Esophagus squamous epithelium (tissue), 5 donors: ENCODE measurements around the gene MBNL1. TPM values are rescaled to one million over a fixed set of nuclear protein-coding genes. Genes with fewer than 3 reads are reported as not detected.

Experiments used
- DNase-seq: peaks from one replicate; lab custom pipeline; 2025; lab: John Stamatoyannopoulos, UW
- H3K27ac ChIP-seq, 4 donors: fragments of 200-600 bp; sonication (generic); one replicate each; pipeline ENCODE4 v1.5.1; 2016 to 2019; ENCODE audit warnings: mild to moderate bottlenecking in 1 of 4
- H3K27me3 ChIP-seq, 4 donors: fragments of 200-600 bp; sonication (generic); 1 replicate in 3 of 4; 2 replicates in 1 of 4; pipeline versions ENCODE4 v1.5.1 to v1.6.0; 2017 to 2021; ENCODE audit warnings: antibody characterized with exemption in 1 of 4
- H3K36me3 ChIP-seq, 3 donors: fragments of 200-600 bp; sonication (generic); one replicate each; pipeline ENCODE4 v1.5.1; 2016 to 2019
- H3K4me1 ChIP-seq, 3 donors: fragments of 200-600 bp; sonication (generic); one replicate each; pipeline ENCODE4 v1.5.1; 2017 to 2019
- H3K4me3 ChIP-seq, 4 donors: fragments of 200-600 bp; sonication (generic); 1 replicate in 3 of 4; 2 replicates in 1 of 4; pipeline ENCODE4 v1.5.1; 2016 to 2019; ENCODE audit warnings: mild to moderate bottlenecking in 2 of 4, moderate library complexity in 1 of 4
- H3K9me3 ChIP-seq, 3 donors: fragments of 200-600 bp; sonication (generic); one replicate each; pipeline ENCODE4 v1.5.1; 2016 to 2019
- POLR2A ChIP-seq, 4 donors: fragments of 450-650 bp; IDR thresholded peaks; one replicate each; pipeline ENCODE4 v1.6.1; 2017; ENCODE audit warnings: antibody characterized with exemption in 4 of 4, mild to moderate bottlenecking in 4 of 4, moderate library complexity in 3 of 4
- WGBS, 2 donors: methylation state at CpG; one replicate each; pipeline ENCODE4 v1.1.5; 2018; 5-methylcytosine and 5-hydroxymethylcytosine counted together
- intact Hi-C: fragments of 100-400 bp; cut with DNase I; formaldehyde crosslinking; loops from one replicate; pipeline ENCODE4 v1.15.0; 2022
- total RNA-seq, 4 donors: library from RNA; depleted of rRNA; stranded (reverse); fragments of >200 nt; gene quantifications; one replicate each; pipeline ENCODE4 v1.1.0, GENCODE V29; 2016
- TF ChIP-seq, protein P1 (sequence below), 6 experiments: fragments of 450-650 bp in 4 of 6; fragments of 200-600 bp in 2 of 6; sonication (generic) in 2 of 6; IDR thresholded peaks; one replicate each; pipeline ENCODE4 v1.5.1; 2016 to 2019; ENCODE audit warnings: antibody characterized with exemption in 6 of 6, mild to moderate bottlenecking in 4 of 6, moderate library complexity in 4 of 6
- donor health status: DM: yes; HTN: yes; CAD: no.

MBNL1 gene
- total RNA-seq, 4 donors from 2014 or later: 94.0 to 318 (median 161) TPM

DNA sequence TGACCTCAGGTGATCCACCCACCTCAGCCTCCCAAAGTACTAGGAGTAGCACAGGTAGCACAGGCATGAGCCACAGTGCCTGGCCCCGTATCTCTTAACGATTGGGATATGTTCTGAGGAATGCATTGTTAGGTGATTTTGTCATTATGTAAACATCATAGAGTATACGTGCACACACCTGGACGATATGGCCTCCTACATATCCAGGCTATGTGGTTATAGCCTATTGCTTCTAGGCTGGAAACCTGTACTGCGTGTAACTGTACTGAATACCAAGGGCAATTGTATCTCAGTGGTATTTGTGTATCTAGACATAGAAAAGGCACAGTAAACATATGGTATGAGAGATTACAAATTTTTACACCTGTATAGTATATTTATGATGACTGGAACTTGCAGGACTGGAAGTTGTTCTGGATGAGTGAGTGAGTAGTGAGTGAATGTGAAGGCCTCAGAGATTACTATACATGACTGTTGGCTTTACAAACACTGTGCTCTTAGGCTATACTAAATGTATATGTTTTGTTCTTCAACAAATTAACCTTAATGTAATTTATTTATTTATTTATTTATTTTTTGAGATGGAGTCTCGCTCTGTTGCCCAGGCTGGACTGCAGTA is 120.7 kb downstream of the MBNL1 start:
- peaks cover 0 to 90% (median 54%) of the 10 kb centered on the region in 3 donors for H3K4me1 ChIP-seq
- intact Hi-C loops: no loop called here
- H3K27ac ChIP-seq: peak overlapping the region in 1 of 4 donors; percentile 11

DNA sequence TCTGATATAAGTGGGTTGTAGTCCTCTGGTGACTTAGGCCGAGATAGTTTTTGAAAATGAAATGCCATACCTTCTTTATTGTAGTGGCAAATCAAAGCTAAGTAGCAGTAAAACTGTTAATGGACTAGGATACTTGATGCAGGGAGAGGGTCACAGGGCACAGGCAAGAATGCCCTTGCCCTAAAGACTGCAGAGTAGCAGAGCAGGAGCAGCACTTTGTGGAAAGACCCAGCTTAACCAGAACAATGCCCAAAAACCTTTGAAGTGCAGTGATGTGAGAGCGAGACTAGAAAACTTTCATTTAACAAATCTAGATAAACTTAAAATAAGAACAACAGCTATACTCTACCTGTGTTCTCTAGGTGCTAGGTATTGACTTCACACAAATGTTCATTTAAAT is 121.9 kb downstream of the MBNL1 start:
- Histone ChIP-seq H3K36me3 (peaks cover 0 to 17% (median 0%) of the 10 kb centered on the region in 3 donors), H3K27me3 (no peaks in the 10 kb centered on the region), H3K4me1 (peaks cover 0 to 90% (median 45%) of the 10 kb centered on the region in 3 donors), H3K9me3 (no peaks in the 10 kb centered on the region), H3K4me3 (no peak overlapping the region), H3K27ac (no peak overlapping the region)
- no peak for DNase-seq
- 91 to 100% methylated on average over 2 of the region's 2 CpGs for WGBS, 2 donors
- intact Hi-C loops: no loop called here
- no peak for TF ChIP-seq POLR2A (IDR thresholded peaks at IDR 0.05)
- TF ChIP-seq, protein P1, sequence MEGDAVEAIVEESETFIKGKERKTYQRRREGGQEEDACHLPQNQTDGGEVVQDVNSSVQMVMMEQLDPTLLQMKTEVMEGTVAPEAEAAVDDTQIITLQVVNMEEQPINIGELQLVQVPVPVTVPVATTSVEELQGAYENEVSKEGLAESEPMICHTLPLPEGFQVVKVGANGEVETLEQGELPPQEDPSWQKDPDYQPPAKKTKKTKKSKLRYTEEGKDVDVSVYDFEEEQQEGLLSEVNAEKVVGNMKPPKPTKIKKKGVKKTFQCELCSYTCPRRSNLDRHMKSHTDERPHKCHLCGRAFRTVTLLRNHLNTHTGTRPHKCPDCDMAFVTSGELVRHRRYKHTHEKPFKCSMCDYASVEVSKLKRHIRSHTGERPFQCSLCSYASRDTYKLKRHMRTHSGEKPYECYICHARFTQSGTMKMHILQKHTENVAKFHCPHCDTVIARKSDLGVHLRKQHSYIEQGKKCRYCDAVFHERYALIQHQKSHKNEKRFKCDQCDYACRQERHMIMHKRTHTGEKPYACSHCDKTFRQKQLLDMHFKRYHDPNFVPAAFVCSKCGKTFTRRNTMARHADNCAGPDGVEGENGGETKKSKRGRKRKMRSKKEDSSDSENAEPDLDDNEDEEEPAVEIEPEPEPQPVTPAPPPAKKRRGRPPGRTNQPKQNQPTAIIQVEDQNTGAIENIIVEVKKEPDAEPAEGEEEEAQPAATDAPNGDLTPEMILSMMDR (IDR thresholded peaks at IDR 0.05): no peak

More for the DNA sequence above, 120.7 kb downstream of the MBNL1 start:
- no peaks in the 10 kb centered on the region for H3K27me3 ChIP-seq
- WGBS, 2 donors: 70% methylated on average over 4 to 6 of the region's 6 CpGs
- TF ChIP-seq, protein P1 (IDR thresholded peaks at IDR 0.05): no peak
- no peak for TF ChIP-seq POLR2A (IDR thresholded peaks at IDR 0.05)
- no peak for DNase-seq
- H3K9me3 ChIP-seq: no peaks in the 10 kb centered on the region
- peaks cover 0 to 8% (median 0%) of the 10 kb centered on the region in 3 donors for H3K36me3 ChIP-seq
- no peak overlapping the region for H3K4me3 ChIP-seq

DNA sequence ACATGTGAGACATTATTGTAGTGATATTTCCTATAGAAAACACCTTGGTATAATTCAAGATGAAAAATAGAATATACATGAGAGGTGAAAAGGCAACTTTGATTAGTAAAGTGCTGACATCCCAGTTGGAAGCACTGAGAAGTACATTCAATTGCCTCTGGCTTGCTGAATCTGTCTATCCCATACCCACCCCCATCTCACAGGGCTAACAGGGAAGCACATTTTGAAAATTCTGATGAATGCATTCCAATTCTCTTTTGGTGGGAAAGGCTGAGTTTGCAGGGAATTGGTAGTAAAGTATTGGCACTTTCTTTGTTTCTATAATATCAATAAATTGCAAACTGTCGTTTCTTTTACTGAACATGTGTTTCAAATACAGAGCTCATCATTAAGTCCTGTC is 122.9 kb downstream of the MBNL1 start:
- Histone ChIP-seq H3K9me3 (no peaks in the 10 kb centered on the region), H3K27ac (peak overlapping the region in 1 of 4 donors; percentile 10), H3K36me3 (peaks cover 0 to 24% (median 0%) of the 10 kb centered on the region in 3 donors), H3K27me3 (no peaks in the 10 kb centered on the region), H3K4me3 (no peak overlapping the region), H3K4me1 (peaks cover 0 to 90% (median 51%) of the 10 kb centered on the region in 3 donors)
- 58% methylated on average over 1 of the region's 1 CpG for WGBS, 2 donors
- intact Hi-C loops: no loop called here
- no peak for DNase-seq
- no peak for TF ChIP-seq POLR2A (IDR thresholded peaks at IDR 0.05)
- TF ChIP-seq, protein P1 (IDR thresholded peaks at IDR 0.05): no peak

DNA sequence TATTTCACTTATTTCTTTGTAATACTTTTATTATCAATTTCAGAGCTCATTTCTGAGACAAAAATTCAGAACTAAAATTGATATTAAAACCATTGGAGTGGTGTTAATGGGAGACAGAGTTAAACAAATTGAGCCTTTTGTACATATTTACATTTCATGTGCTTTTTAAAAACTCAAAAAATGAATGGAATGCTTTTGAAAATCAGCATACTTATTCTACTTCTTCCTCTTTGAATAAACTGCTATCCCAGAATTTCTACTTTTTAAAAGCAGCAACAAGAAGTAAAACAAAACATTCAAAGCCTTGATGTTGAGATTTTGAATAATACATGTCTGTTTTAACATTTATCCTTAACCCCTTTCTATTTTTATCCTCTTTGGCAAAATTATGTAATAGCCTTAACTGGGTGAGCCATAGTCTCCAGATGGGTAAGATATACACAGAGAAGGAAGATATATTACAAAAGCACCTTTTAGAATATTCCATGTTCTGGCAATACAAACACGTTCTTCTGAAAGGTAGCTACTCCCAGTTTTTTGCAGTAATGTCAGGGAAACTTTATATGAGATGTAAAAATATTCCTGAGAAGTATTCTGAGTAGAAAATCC is 123.6 kb downstream of the MBNL1 start:
- no peak for DNase-seq
- Histone ChIP-seq H3K27me3 (no peaks in the 10 kb centered on the region), H3K27ac (peak overlapping the region in 2 of 4 donors; percentile 12 to 31), H3K36me3 (peaks cover 0 to 28% (median 0%) of the 10 kb centered on the region in 3 donors), H3K4me1 (peaks cover 0 to 89% (median 51%) of the 10 kb centered on the region in 3 donors), H3K4me3 (no peak overlapping the region), H3K9me3 (no peaks in the 10 kb centered on the region)
- WGBS, 2 donors: 55 to 62% methylated on average over 1 of the region's 1 CpG
- intact Hi-C loops: no loop called here
- TF ChIP-seq POLR2A (IDR thresholded peaks at IDR 0.05): no peak
- TF ChIP-seq, protein P1 (IDR thresholded peaks at IDR 0.05): no peak

DNA sequence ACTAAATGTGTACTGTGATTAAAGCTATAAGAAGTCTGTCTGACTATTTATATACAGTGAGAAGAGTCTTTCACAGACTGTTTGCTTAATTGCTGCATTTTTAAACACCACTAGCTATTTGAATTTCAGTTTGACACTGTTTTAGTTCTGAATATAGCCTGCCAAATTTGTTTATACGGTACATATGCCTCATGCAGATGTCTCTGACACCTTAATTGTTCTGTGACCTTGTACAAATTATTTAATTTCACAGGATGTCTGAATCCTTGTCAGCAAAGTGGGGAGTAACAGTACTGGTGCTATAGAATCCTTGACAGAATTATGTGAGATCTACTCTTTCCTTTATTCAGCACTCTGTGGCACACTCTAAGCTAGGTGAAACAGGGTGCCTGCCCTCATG is 125.5 kb downstream of the MBNL1 start:
- intact Hi-C loops: no loop called here
- no peak for DNase-seq
- no peak overlapping the region for H3K4me3 ChIP-seq
- H3K4me1 ChIP-seq: peaks cover 10 to 85% (median 38%) of the 10 kb centered on the region in 3 donors
- WGBS, 2 donors: 47 to 75% methylated on average over 1 of the region's 1 CpG
- peak overlapping the region in 3 of 4 donors; percentile 18 to 60 (median 33) for H3K27ac ChIP-seq
- H3K27me3 ChIP-seq: no peaks in the 10 kb centered on the region
- peaks cover 0 to 29% (median 0%) of the 10 kb centered on the region in 3 donors for H3K36me3 ChIP-seq
- TF ChIP-seq, protein P1 (IDR thresholded peaks at IDR 0.05): no peak
- no peak for TF ChIP-seq POLR2A (IDR thresholded peaks at IDR 0.05)
- no peaks in the 10 kb centered on the region for H3K9me3 ChIP-seq
